ENCODE measurements around the gene MACROD2.

DNA sequence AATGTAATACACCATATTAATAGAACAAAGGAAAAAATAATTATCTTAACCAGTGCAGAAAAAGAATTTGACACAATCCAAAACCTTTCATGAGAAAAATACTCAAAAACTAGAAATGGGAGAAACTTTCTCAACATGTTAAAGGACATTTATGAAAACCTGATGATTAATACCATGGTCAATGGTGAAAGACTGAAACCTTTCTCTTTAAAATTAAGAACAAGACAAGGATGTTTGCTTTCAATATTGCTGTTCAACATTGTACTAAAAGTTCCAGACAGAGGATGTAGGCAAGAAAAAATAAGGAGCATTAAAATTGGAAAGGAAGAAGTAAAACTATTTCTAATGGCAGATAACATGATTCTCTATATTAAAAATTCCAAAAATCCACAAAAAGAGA is 1323.4 kb downstream of the MACROD2 start:
- TF ChIP-seq CTCF (optimal IDR thresholded peaks at IDR 0.05 in 1 of 3, IDR thresholded peaks at IDR 0.05 in 1 of 3, conservative IDR thresholded peaks at IDR 0.05 in 1 of 3; ENCODE audit: extremely low read depth in 1 of 3, insufficient read depth in 2 of 3, low read length in 3 of 3) (no peak), EZH2 (IDR thresholded peaks at IDR 0.05; ENCODE audit: low read length) (no peak)
